Naive thymus-derived CD4-positive, alpha-beta T cell (primary cell): ENCODE data around the gene SGMS1. TPM values are rescaled to one million over a fixed set of nuclear protein-coding genes. Genes with fewer than 3 reads are reported as not detected.
A peak's percentile ranks its signal among the peaks of the same experiment; 100 is the strongest.

ENCODE experiments used
- ATAC-seq: fragments of 150-1000 bp; cut with Tn5 transposase; 2 replicates; pipeline ENCODE4 v1.10.0; 2021; ENCODE audit warnings: mild to moderate bottlenecking, moderate library complexity
- CTCF ChIA-PET: fragments of 350-600 bp; sonication (Branson Sonifier 250); formaldehyde crosslinking; loops from one replicate; lab custom pipeline; 2021; ENCODE audit warnings: antibody characterized with exemption; lab: Charles Lee
- POLR2A ChIA-PET: fragments of 350-600 bp; sonication (Branson Sonifier 250); formaldehyde crosslinking; loops from one replicate; lab custom pipeline; 2021; ENCODE audit warnings: antibody characterized with exemption, inconsistent platforms; lab: Charles Lee
- DNase-seq, 9 donors: peaks; one replicate each; pipeline versions ENCODE4 v3.0.0 to v3.0.0-alpha.2; 2020 to 2022; ENCODE audit warnings: mixed read lengths in 1 of 9
- H3K27ac ChIP-seq: one replicate; pipeline ENCODE4 v1.7.0; 2013; ENCODE audit warnings: mild to moderate bottlenecking, low read depth, low read length, moderate library complexity
- H3K27me3 ChIP-seq, 2 donors: one replicate each; pipeline ENCODE4 v1.7.0; 2013; ENCODE audit warnings: low read length in 2 of 2, mild to moderate bottlenecking in 2 of 2, moderate library complexity in 2 of 2; ENCODE audit not compliant: control insufficient read depth in 2 of 2, insufficient read depth in 2 of 2
- H3K36me3 ChIP-seq, 3 experiments: 1 replicate in 2 of 3; 2 replicates in 1 of 3; pipeline ENCODE4 v1.7.0; 2013; ENCODE audit warnings: low read length in 3 of 3, mild to moderate bottlenecking in 3 of 3, moderate library complexity in 1 of 3; ENCODE audit not compliant: insufficient read depth in 3 of 3, control insufficient read depth in 2 of 3
- H3K4me1 ChIP-seq, 2 donors: one replicate each; pipeline ENCODE4 v1.7.0; 2013; ENCODE audit warnings: low read length in 2 of 2, mild to moderate bottlenecking in 2 of 2, moderate library complexity in 1 of 2; ENCODE audit not compliant: control insufficient read depth in 2 of 2, insufficient read depth in 2 of 2
- H3K4me3 ChIP-seq: 2 replicates; pipeline ENCODE4 v1.7.0; 2013; ENCODE audit warnings: mild to moderate bottlenecking, low read length
- H3K9me3 ChIP-seq, 3 experiments: 1 replicate in 2 of 3; 2 replicates in 1 of 3; pipeline ENCODE4 v1.7.0; 2013; ENCODE audit warnings: low read length in 3 of 3; ENCODE audit not compliant: control insufficient read depth in 2 of 3
- H3K27ac Mint-ChIP-seq, 9 donors: one replicate each; pipeline ENCODE4 v1.8.0; 2020 to 2022; ENCODE audit warnings: mixed read lengths in 9 of 9, mild to moderate bottlenecking in 8 of 9, moderate library complexity in 5 of 9, inconsistent platforms in 2 of 9
- H3K27me3 Mint-ChIP-seq, 5 donors: one replicate each; pipeline ENCODE4 v1.8.0; 2021 to 2022; ENCODE audit warnings: mixed read lengths in 5 of 5, mild to moderate bottlenecking in 1 of 5
- H3K36me3 Mint-ChIP-seq, 5 donors: one replicate each; pipeline ENCODE4 v1.8.0; 2020 to 2022; ENCODE audit warnings: mixed read lengths in 5 of 5, mild to moderate bottlenecking in 3 of 5, inconsistent platforms in 1 of 5
- H3K4me1 Mint-ChIP-seq, 7 donors: one replicate each; pipeline ENCODE4 v1.8.0; 2020 to 2022; ENCODE audit warnings: mixed read lengths in 7 of 7, mild to moderate bottlenecking in 3 of 7, inconsistent platforms in 1 of 7
- H3K4me3 Mint-ChIP-seq, 10 donors: one replicate each; pipeline ENCODE4 v1.8.0; 2020 to 2022; ENCODE audit warnings: mild to moderate bottlenecking in 10 of 10, mixed read lengths in 10 of 10, moderate library complexity in 6 of 10, inconsistent platforms in 2 of 10
- H3K9me3 Mint-ChIP-seq, 11 donors: one replicate each; pipeline ENCODE4 v1.8.0; 2020 to 2022; ENCODE audit warnings: mixed read lengths in 11 of 11, mild to moderate bottlenecking in 4 of 11, inconsistent platforms in 1 of 11, moderate library complexity in 1 of 11
- intact Hi-C, 2 donors: fragments of 100-400 bp; cut with micrococcal nuclease; formaldehyde crosslinking; loops; one replicate each; pipeline ENCODE4 v1.15.1; 2023
- polyA plus RNA-seq, 2 donors: library from polyadenylated mRNA; unstranded; fragments of 300-500 nt; fragmentation: Illumina TruSeq; gene quantifications; one replicate each; pipeline ENCODE4 v1.2.3, GENCODE V29; 2021
- total RNA-seq, 6 experiments: library from RNA in 5 of 6; stranded (reverse) in 5 of 6; gene quantifications; 1 replicate in 5 of 6; 2 replicates in 1 of 6; pipeline ENCODE4 v1.2.3 and lab custom pipeline; 2021 to 2026

Gene SGMS1
- total and polyA plus RNA-seq, 7 experiments from 2014 or later = 11.5 to 45.7 (median 29.4) TPM

DNA sequence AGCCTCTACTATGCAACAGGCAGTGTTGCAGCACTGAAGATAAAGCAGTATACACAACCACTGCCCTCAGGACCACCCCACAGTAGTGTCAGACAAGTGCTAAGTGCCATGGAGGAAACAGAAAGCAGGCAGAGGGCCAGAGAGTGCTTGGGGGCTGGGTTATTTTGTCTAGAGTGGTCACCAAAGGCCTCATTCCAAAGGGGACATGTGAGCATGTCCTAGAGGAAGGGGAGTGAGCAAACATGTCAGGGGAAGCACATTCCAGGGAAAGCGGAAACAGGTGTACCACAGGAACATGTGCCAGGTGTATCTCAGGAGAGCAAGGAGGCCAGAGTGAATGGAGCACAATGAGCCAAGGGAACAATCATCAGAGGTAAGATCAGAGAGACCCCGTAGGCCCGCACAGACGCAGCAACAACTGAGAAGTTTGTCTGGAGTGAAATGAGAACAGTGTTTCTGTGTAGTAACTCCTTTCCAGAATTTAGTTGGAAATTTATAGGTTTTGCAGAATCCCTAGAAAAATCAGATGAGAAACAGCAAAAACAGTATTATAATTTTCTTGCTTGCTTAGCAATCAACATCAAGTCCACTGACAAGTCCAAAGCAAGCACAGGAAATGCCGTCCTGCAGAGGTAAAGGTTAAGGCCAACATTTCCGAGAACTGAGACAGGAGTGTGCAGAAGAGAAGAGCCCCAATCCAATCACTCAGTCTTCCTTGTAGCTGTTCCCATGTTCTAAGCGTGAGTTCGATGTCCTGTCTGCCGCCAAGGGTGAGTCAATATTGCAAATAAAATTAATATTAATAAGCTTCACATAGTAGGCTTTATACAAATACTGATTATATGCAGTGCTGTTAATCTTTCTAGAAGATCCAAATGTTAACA is 67.3 kb downstream of the SGMS1 start:
- ATAC-seq = no peak
- POLR2A ChIA-PET = interaction anchor here (0.6 kb wide), 2 partner anchors 165 to 417 kb away, joined by 3 to 4 read pairs; no protein-coding TSS in a partner anchor
- Mint-ChIP-seq H3K36me3 (peaks cover 0 to 4% (median 0%) of the 10 kb centered on the region in 5 donors), H3K9me3 (no peaks in the 10 kb centered on the region), H3K27me3 (no peaks in the 10 kb centered on the region), H3K4me3 (no peak overlapping the region), H3K4me1 (peaks cover 0 to 62% (median 34%) of the 10 kb centered on the region in 7 donors), H3K27ac (peak overlapping the region in 2 of 9 donors; percentile 9 to 53)
- Histone ChIP-seq H3K27ac (no peak overlapping the region), H3K4me3 (no peak overlapping the region), H3K27me3 (no peaks in the 10 kb centered on the region), H3K36me3 (no peaks in the 10 kb centered on the region), H3K4me1 (no peaks in the 10 kb centered on the region), H3K9me3 (no peaks in the 10 kb centered on the region)
- CTCF ChIA-PET = interaction anchor here (1.2 to 1.3 kb wide), 2 partner anchors 64 to 96 kb away, joined by 3 to 6 read pairs; no protein-coding TSS in a partner anchor
- no peak for DNase-seq
- intact Hi-C loops = loop anchor here in 1 of 2 donors (5.0 kb wide), 1 partner anchor 66 kb away; the partner anchor contains the start of gene SGMS1

- Histone ChIP-seq H3K4me3 (no peak overlapping the region), H3K36me3 (no peaks in the 10 kb centered on the region), H3K4me1 (no peaks in the 10 kb centered on the region), H3K27me3 (no peaks in the 10 kb centered on the region), H3K9me3 (no peaks in the 10 kb centered on the region), H3K27ac (no peak overlapping the region)
- ChIA-PET POLR2A (no interaction called here), CTCF (interaction anchor here (1.2 kb wide), 1 partner anchor 65 kb away, joined by 3 read pairs; no protein-coding TSS in a partner anchor)
- Mint-ChIP-seq H3K27ac (no peak overlapping the region), H3K4me1 (peaks cover 0 to 72% (median 46%) of the 10 kb centered on the region in 7 donors), H3K4me3 (no peak overlapping the region), H3K36me3 (peaks cover 0 to 5% (median 0%) of the 10 kb centered on the region in 5 donors), H3K9me3 (no peaks in the 10 kb centered on the region), H3K27me3 (no peaks in the 10 kb centered on the region)
- ATAC-seq = no peak
- peak in 3 of 9 donors; percentile 8 to 12 (median 9) for DNase-seq
- intact Hi-C loops = loop anchor here (1.0 to 5.0 kb wide), 2 partner anchors 67 to 98 kb away; partner anchors contain the start of gene SGMS1 (in 1 of the 2)
Observed at GRCh38 chr10:50554995-50555568, 68.7 kb downstream of the SGMS1 start.

DNA sequence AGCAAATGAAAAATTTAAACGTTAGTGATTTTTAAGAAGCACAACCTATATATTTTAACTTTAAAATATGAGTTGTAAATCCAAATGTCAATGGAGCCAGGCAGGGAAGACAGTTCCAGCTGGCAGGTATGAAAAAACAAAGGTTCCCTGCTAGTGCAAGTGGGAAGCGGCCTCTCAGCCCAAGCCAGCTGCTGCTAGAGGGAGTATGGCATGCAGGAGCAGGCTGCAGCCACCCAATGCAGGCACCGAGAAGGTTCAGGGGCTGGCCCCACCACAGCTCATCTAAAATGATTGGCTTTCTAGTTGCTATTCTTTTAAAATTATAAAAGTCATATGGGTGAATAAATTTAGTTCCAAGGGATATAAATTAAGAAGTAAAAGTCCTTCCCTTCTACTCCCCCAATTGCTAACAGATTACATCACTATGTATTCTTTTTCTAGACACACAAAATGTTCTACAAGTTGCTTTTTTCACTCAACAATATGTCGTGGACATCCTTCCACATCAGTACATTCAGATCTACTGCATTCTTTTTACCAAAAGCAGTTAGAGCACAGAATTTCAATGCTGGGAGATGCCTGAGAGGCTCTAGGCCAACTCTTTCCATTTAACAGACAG is 69.3 kb downstream of the SGMS1 start:
- Histone ChIP-seq H3K27me3 (no peaks in the 10 kb centered on the region), H3K4me3 (no peak overlapping the region), H3K27ac (no peak overlapping the region), H3K9me3 (no peaks in the 10 kb centered on the region), H3K36me3 (no peaks in the 10 kb centered on the region), H3K4me1 (no peaks in the 10 kb centered on the region)
- intact Hi-C loops = no loop called here
- Mint-ChIP-seq H3K4me3 (no peak overlapping the region), H3K9me3 (no peaks in the 10 kb centered on the region), H3K4me1 (peaks cover 0 to 73% (median 45%) of the 10 kb centered on the region in 7 donors), H3K27me3 (no peaks in the 10 kb centered on the region), H3K27ac (no peak overlapping the region), H3K36me3 (peaks cover 0 to 7% (median 4%) of the 10 kb centered on the region in 5 donors)
- DNase-seq (no peak), ATAC-seq (no peak)
- ChIA-PET CTCF (interaction anchor here (0.6 kb wide), 1 partner anchor 964 kb away, joined by 4 read pairs; no protein-coding TSS in a partner anchor), POLR2A (no interaction called here)

GRCh38 chr10:50552771-50553535 is 70.8 kb downstream of the SGMS1 start:
- Mint-ChIP-seq H3K27me3 (no peaks in the 10 kb centered on the region), H3K4me3 (no peak overlapping the region), H3K9me3 (peaks cover 0 to 8% (median 0%) of the 10 kb centered on the region in 11 donors), H3K36me3 (peaks cover 1 to 14% (median 9%) of the 10 kb centered on the region in 5 donors), H3K4me1 (peaks cover 0 to 74% (median 47%) of the 10 kb centered on the region in 7 donors), H3K27ac (peak overlapping the region in 1 of 9 donors; percentile 21)
- intact Hi-C loops = no loop called here
- no peaks in the 10 kb centered on the region for H3K27me3 ChIP-seq
- ChIA-PET CTCF (interaction anchor here (0.6 to 1.1 kb wide), 5 partner anchors 9 to 100 kb away, joined by 3 to 4 read pairs (median 3); no protein-coding TSS in a partner anchor), POLR2A (no interaction called here)
- no peak overlapping the region for H3K4me3 ChIP-seq
- ATAC-seq = peak; percentile 85
- no peaks in the 10 kb centered on the region for H3K9me3 ChIP-seq
- H3K27ac ChIP-seq = no peak overlapping the region
- H3K4me1 ChIP-seq = no peaks in the 10 kb centered on the region
- DNase-seq = peak in 3 of 9 donors; percentile 4 to 16 (median 10)
- no peaks in the 10 kb centered on the region for H3K36me3 ChIP-seq

DNA sequence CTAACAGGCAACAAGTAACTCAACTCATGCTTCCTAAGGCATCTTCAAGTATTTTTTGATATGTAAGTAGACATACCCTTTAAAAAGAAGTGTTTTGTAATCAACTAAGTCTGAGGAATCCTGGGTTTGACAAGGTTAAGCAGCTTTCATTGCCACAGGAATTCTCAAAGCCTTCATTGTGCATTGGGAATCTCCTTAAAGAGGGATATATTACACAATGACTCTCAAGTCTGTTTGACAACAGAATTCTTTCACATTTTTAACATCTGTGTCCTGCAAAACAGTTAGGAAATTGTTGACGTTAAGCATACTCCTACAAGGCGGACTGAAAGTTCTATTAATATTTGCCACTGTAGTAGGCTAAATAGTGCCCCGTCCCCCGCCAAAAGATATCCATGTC is 71.4 kb downstream of the SGMS1 start:
- Mint-ChIP-seq H3K9me3 (peaks cover 0 to 14% (median 0%) of the 10 kb centered on the region in 11 donors), H3K27ac (no peak overlapping the region), H3K36me3 (peaks cover 4 to 17% (median 15%) of the 10 kb centered on the region in 5 donors), H3K4me1 (peaks cover 0 to 74% (median 52%) of the 10 kb centered on the region in 7 donors), H3K27me3 (no peaks in the 10 kb centered on the region), H3K4me3 (no peak overlapping the region)
- intact Hi-C loops = no loop called here
- H3K27ac ChIP-seq = no peak overlapping the region
- no peaks in the 10 kb centered on the region for H3K36me3 ChIP-seq
- no peaks in the 10 kb centered on the region for H3K4me1 ChIP-seq
- no peaks in the 10 kb centered on the region for H3K9me3 ChIP-seq
- DNase-seq (no peak), ATAC-seq (no peak)
- no peaks in the 10 kb centered on the region for H3K27me3 ChIP-seq
- POLR2A ChIA-PET = no interaction called here
- CTCF ChIA-PET = interaction anchor here (0.8 kb wide), 1 partner anchor 101 kb away, joined by 3 read pairs; no protein-coding TSS in a partner anchor
- no peak overlapping the region for H3K4me3 ChIP-seq
